ENCODE data around the gene DCLK1. TPM values are rescaled to one million over a fixed set of nuclear protein-coding genes. Genes with fewer than 3 reads are reported as not detected.

DCLK1 gene
- total RNA-seq, 2 donors from 2014 or later, result 2.6 to 8.6 TPM

DNA sequence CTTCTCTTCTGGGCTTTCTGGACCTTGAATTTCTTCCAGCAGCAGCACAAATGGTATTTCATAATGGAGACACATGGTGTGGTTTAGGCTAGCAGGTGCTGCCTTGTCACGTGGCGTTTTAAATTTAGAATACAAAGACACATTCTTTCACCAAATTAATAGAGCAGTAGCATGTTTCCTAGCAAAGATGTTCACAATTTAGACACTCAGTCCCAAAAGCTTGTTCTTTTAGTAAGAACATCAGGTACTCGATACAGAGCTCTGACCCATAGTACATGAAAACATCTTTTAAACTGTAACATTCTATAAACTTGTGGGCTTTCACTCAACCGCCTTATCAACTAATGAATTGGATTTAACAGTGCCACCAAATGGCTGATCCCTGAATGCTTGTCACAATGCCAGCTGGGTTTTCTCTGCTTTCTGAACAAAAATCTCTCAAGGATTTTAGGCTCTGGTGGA lies 290.1 kb downstream of the DCLK1 start:
- Histone ChIP-seq H3K36me3 (replicated peaks in 1 of 2; ENCODE audit: insufficient read depth in 1 of 2, low read depth in 2 of 2) (no peaks in the 10 kb centered on the region), H3K4me1 (no peaks in the 10 kb centered on the region), H3K4me3 (no peak overlapping the region), H3K9me3 (no peaks in the 10 kb centered on the region), H3K27me3 (peaks cover 0 to 2% of the 10 kb centered on the region in 2 donors), H3K27ac (no peak overlapping the region)
- ATAC-seq (no peak), DNase-seq (no peak)
- intact Hi-C loops (cut with DNase I), result no loop called here
- TF ChIP-seq POLR2A (IDR thresholded peaks at IDR 0.05), result no peak
- TF ChIP-seq CTCF (IDR thresholded peaks at IDR 0.05), result no peak
- 47 to 56% methylated on average over 4 of the region's 4 CpGs for WGBS, 2 donors

- no peak overlapping the region for H3K27ac ChIP-seq
- H3K4me1 ChIP-seq, result no peaks in the 10 kb centered on the region
- H3K9me3 ChIP-seq, result no peaks in the 10 kb centered on the region
- intact Hi-C loops (cut with DNase I), result no loop called here
- H3K36me3 ChIP-seq (replicated peaks in 1 of 2; ENCODE audit: insufficient read depth in 1 of 2, low read depth in 2 of 2), result no peaks in the 10 kb centered on the region
- no peak for TF ChIP-seq POLR2A (IDR thresholded peaks at IDR 0.05)
- TF ChIP-seq CTCF (IDR thresholded peaks at IDR 0.05), result no peak
- no peak overlapping the region for H3K4me3 ChIP-seq
- WGBS, 2 donors, result 76 to 81% methylated on average over 5 of the region's 5 CpGs
- ATAC-seq (no peak), DNase-seq (no peak)
- peaks cover 0 to 2% of the 10 kb centered on the region in 2 donors for H3K27me3 ChIP-seq
These were observed 291.4 kb downstream of the DCLK1 start for GRCh38 chr13:35839806-35840205.

DNA sequence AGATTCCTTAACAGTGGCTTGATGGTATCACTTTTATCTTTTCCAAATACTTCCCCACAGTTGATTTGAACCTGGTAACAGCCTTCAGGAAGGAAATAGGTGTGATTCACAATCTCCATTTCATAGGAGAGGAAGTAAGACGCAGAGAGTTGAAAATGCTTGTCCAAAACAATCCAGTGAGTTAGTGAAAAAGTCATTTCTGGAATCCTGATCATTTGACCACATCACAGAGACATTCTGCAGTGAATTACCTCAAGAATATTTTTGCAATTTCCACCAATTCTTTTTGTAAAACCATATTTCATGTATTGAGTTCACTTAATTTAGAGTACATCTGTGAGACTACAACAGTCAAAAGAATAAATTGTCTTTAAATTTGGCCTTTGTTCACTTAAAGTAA lies 292.8 kb downstream of the DCLK1 start:
- TF ChIP-seq POLR2A (IDR thresholded peaks at IDR 0.05) (no peak), CTCF (IDR thresholded peaks at IDR 0.05) (no peak)
- H3K4me3 ChIP-seq, result no peak overlapping the region
- peaks cover 0 to 2% of the 10 kb centered on the region in 2 donors for H3K27me3 ChIP-seq
- no peaks in the 10 kb centered on the region for H3K4me1 ChIP-seq
- H3K36me3 ChIP-seq (replicated peaks in 1 of 2; ENCODE audit: insufficient read depth in 1 of 2, low read depth in 2 of 2), result no peaks in the 10 kb centered on the region
- intact Hi-C loops (cut with DNase I), result no loop called here
- H3K27ac ChIP-seq, result no peak overlapping the region
- 35 to 39% methylated on average over 1 of the region's 1 CpG for WGBS, 2 donors
- H3K9me3 ChIP-seq, result no peaks in the 10 kb centered on the region
- DNase-seq, result no peak
- no peak for ATAC-seq

DNA sequence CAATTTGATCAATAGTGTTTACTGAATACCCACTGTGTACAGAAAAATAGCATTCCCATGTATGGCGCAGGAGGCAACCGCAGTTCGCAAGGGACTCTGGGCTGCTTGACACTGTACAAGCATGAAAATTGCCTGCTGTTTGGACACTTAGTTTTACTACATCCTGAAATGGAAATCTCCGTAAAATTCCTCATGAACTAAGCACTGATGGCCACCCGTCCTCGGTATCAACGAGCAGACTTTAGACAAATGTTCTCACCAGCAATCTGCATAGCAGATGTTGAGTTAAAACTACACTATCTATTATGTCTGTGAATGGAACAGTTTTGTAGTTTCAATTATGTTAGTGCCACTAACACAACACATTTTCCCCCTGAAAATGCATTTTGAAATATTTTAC lies 294.7 kb downstream of the DCLK1 start:
- ATAC-seq (no peak), DNase-seq (no peak)
- Histone ChIP-seq H3K9me3 (no peaks in the 10 kb centered on the region), H3K36me3 (replicated peaks in 1 of 2; ENCODE audit: insufficient read depth in 1 of 2, low read depth in 2 of 2) (no peaks in the 10 kb centered on the region), H3K4me1 (no peaks in the 10 kb centered on the region), H3K27me3 (no peaks in the 10 kb centered on the region), H3K4me3 (no peak overlapping the region), H3K27ac (no peak overlapping the region)
- TF ChIP-seq POLR2A (IDR thresholded peaks at IDR 0.05) (no peak), CTCF (IDR thresholded peaks at IDR 0.05) (no peak)
- intact Hi-C loops (cut with DNase I), result no loop called here
- WGBS, 2 donors, result 73 to 83% methylated on average over 7 of the region's 7 CpGs

DNA sequence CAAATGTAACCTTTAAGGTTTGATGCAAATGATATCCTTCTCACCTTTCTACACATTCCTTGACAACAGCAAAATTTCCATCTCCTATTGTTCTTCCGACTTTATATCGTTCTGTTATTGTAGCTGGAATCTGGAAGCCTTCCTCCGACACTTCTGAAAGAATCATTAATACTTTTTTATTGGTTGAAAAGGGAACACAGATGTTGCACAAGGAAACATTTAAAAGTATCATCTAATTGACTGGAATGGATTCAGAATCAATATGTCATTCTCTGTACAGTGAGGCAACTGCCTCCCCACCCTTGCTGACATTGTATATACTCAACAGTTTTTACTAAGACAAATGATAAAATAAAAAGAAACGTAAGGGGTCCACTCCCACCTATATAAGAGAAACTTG lies 295.2 kb downstream of the DCLK1 start:
- intact Hi-C loops (cut with DNase I), result no loop called here
- Histone ChIP-seq H3K4me3 (no peak overlapping the region), H3K4me1 (no peaks in the 10 kb centered on the region), H3K9me3 (no peaks in the 10 kb centered on the region), H3K27me3 (no peaks in the 10 kb centered on the region), H3K36me3 (replicated peaks in 1 of 2; ENCODE audit: insufficient read depth in 1 of 2, low read depth in 2 of 2) (no peaks in the 10 kb centered on the region), H3K27ac (no peak overlapping the region)
- ATAC-seq (no peak), DNase-seq (no peak)
- WGBS, 2 donors, result 66 to 71% methylated on average over 4 of the region's 4 CpGs
- TF ChIP-seq CTCF (IDR thresholded peaks at IDR 0.05), result no peak
- TF ChIP-seq POLR2A (IDR thresholded peaks at IDR 0.05), result no peak

All from body of pancreas (tissue), 4 donors.